Midbrain (tissue), 1 donor: ENCODE data around the gene CA11.
A peak's percentile ranks its signal among the peaks of the same experiment; 100 is the strongest.

Source experiments
- DNase-seq: peaks from one replicate; lab custom pipeline; 2025; lab: John Stamatoyannopoulos, UW

The CA11 gene

DNA sequence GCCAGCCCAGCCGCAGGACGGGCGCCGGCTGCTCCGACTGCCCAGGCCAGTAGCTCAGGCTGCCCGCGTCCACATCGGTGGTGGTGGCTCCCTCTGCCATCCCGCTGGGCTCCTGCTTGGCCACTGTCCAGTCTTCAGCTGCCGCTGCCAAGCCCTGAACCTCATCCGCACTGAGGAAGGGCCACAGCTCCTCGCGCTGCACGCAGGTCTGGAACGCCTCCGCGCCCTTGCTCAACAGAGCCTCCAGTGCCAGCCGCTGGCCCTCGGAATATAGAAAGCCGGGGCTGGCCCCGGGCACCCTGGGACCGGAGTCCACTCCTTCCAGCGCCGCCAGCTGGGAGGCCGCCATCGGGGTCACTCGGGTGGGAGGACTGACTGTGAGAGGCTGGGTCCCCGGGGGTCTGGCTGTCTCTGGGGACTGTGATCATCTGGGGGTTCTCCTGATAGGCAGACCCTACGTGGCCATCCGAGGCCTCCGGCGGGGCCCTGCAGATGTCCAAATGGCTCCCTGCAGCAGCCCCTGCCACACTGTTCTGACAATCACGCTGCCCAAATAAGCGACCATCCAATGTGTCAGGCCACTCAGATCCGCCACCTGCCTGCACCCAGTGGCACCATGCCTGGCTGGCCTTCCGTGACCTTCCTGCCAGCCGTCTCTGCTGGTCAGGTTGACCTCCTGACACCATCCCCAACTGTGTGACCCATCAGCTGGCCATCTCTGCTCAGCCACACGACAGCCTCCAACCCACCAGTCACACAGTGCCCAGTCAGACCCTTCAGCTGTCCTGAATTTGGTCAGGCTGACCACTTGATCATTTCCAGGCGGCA lies 32.7 kb downstream of the CA11 start:
- peak; percentile 42 for DNase-seq

DNA sequence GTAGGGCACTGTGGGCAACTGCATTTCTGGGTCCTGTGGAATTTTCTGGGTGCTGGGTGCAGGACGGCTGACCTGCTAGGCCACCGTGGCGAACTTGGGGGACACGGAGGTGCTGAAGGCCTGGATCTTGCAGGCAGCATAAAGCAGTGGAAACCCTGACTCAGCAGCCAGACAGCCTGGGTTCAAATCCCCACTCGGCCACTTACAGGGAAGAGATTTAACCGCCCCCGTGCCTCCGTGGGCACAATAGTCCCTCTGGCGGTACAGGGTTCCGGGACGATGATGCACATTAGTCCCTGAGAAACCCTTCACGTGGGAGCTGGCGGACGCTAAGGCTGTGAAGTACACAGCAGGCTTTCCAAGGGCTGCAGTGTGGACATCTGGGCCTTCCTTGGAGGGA lies 34.1 kb downstream of the CA11 start:
- no peak for DNase-seq

DNA sequence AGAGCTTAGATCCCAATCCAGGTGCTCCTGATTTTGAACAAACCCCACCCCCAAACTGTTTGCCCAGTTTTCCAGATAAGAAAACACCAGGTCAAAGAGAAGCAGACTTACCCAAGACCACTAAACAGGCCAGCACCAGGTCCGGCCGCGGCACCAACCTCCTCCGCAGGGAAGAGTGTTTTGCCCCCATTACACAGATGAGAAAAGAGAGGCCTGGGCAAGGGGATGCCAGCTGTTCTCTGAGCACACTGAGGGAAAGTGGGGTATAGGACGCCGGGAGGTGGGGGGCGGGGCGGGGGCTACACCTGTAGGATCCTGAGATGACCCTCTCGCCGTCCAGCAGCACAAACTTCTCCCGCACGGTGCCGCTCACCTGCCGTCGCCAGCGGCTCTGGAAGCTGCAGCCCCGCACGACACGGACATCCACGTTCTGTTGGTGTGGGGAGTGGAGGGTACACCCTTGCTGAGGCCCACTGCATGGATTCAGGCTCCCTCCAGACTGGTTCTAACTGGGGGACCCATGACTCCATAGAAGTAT lies 36.3 kb downstream of the CA11 start:
- DNase-seq, result no peak

DNA sequence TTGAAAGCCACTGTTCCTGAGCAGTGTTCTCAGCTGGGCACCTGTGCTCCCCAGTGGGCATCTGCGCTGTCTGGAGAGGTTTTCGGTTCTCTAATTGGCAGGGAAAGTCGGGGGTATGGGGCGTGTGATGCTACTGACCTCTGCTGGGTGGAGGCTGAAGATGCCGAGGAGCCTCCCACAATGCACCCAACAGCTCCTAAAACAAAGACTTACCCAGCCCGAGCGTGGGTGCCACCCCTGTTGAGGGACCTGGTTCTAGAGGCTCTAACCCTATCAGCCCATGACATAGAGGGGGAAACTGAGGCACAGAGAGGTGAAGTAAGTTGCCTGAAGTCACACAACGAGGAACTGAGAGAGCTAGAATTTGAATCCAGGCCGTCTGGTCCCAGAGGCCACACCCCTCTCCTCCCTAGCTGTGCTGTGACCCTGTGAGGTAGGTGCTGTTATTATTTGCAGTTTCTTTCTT lies 37.2 kb downstream of the CA11 start:
- DNase-seq, result peak; percentile 28

DNA sequence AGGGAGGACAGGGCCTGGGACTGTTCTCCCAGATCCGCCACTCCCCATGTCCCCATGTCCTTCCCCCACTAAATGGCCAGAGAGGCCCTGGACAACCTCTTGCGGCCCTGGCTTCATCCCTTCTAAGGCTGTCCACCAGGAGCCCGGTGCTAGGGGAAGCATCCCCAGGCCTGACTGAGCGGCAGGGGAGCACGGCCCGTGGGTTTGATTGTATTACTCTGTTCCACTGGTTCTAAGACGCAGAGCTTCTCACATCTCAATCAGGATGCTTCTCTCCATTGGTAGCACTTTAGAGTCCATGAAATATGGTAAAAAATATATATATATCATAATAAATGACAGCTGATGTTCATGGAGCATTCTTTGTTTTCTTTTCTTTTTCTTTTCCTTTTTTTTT lies 38.6 kb downstream of the CA11 start:
- DNase-seq, result no peak

DNA sequence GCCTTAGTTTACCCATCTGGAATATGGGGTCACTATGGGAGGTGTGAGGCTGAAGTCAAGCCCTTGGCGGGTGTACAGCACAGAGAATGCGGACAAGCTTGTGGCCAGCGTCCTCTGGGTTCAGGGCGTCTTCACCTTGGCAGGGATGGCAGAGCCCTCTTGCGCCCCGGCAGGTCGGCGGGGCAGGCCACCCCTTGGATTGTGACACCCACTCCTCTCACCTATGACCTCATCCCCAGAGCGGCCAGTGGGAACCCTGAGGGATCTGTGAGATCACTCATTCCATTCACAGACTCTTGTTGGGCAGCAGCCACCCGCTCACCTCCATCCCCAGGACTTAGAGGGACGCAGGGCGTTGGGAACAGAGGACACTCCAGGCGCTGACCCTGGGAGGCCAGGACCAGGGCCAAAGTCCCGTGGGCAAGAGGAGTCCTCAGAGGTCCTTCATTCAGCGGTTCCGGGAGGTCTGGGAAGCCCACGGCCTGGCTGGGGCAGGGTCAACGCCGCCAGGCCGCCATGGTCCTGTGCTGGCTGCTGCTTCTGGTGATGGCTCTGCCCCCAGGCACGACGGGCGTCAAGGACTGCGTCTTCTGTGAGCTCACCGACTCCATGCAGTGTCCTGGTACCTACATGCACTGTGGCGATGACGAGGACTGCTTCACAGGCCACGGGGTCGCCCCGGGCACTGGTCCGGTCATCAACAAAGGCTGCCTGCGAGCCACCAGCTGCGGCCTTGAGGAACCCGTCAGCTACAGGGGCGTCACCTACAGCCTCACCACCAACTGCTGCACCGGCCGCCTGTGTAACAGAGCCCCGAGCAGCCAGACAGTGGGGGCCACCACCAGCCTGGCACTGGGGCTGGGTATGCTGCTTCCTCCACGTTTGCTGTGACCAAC lies 39.3 kb downstream of the CA11 start, which contains the start of gene SPACA4:
TSS of gene SPACA4 (plus strand) at position 280 of the 896 bp plus-strand sequence. CDS start at position 517, 237 bp downstream.
- DNase-seq, result no peak

DNA sequence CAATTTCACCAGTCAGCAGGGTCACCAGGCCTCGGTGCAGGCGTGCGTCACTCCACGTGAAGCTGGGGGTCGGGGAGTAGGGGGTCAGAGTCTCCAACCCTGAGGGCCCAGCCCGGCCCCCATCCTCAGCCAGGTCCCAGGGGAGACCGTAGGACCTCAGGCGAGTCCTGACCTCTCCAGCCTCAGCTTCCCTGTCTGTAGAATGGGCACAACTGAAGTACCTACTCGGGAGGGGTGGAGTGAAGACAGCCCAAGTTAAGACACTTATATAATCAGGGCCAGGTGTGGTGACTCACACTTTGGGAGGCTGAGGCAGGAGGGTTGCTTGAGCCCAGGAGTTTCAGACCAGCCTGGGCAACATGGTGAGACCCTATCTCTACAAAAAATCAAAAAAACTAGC lies 42.1 kb downstream of the CA11 start:
- DNase-seq, result no peak

DNA sequence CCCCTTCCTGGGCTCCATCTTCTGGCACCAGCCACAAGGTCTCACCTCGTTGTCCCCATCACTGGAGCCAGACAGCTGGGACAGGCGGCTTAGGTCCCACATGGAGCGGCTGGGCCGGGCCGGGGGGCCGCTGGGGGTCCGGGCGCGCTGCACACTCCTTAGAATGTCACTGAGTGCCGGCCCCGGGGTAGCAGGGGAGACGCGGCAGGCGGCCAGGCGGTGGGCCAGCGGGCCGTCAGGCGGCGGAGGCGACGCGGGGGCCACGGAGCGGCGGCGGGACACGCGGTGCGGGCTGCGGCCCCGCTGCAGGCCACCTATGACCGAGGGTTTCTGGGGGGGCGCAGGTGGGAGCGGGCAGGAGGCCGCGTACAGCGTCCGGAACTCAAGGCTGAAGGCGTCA lies 42.5 kb downstream of the CA11 start:
- no peak for DNase-seq

DNA sequence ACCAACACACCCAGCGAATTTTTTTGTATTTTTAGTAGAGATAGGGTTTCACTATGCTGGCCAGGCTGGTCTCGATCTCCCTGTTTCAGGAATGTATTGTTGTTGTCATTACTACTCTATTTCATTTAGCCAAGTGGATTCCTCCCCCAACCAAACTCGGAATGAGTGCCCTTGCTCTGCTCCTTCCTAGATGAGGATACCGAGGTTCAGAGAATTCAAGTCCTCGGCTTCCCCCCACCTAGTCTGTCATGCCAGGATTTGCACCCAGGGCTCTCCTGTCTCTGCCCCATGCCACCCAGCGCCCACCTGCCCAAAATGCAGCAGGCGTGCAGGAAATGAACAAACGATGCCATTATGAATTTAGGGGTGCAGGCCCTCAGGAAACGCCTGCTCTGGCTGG lies 43.0 kb downstream of the CA11 start:
- no peak for DNase-seq

DNA sequence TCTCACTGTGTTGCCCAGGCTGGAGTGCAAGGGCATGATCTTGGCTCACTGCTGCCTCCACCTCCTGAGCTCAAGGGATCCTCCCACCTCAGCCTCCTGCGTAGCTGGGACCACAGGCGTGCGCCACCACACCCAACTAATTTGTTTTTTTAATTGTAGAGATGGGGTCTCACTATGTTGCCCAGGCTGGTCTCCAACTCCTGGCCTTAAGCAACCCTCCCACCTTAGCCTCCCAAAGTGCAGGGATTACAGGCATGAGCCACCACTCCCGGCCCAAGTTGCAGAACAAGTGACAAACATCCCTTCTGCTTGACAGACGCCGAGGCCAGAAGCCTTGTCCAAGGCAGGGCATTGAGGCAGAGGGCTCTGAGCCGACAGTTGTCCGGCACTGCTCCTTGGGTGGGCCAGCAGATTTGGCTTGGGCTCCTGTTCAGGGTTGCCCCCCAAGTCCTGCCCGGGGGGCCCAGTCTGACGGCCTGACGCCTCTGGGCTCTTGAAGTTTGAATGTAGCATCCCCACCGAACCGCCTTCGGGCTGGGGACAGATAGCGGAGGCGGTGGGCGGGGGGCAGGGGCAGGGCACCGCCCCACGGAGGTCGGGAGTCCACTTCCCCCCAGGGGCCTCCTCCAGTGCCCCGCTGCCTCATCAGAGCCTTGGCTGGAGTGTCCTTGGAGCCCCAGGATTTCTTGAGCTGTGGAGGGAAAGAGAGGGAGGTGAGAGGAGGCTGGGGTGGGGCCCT lies 45.1 kb downstream of the CA11 start:
- DNase-seq, result no peak

DNA sequence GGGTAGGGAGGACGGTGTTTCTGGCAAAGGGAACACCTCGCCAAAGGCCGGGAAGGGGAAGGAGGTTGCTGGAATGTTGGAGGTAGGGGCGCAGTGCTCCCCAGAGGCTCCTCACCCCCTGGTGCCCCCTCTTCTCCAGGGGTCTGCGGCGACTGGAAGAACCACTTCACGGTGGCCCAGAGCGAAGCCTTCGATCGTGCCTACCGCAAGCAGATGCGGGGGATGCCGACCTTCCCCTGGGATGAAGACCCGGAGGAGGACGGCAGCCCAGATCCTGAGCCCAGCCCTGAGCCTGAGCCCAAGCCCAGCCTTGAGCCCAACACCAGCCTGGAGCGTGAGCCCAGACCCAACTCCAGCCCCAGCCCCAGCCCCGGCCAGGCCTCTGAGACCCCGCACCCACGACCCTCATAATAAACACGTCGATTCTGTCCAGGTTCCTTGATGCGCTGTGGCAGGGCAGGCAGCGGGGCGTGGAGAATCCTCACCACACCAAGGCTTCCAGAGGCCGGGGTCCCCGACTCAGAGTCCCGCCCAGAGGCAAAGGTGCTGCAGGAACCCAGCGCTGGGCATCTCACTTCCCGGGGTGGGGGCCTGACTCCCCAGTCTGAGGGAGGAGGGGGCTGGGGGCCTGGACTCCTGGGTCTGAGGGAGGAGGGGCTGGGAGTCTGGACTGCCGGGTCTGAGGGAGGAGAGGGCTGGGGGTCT lies 46.8 kb downstream of the CA11 start:
- DNase-seq, result no peak

DNA sequence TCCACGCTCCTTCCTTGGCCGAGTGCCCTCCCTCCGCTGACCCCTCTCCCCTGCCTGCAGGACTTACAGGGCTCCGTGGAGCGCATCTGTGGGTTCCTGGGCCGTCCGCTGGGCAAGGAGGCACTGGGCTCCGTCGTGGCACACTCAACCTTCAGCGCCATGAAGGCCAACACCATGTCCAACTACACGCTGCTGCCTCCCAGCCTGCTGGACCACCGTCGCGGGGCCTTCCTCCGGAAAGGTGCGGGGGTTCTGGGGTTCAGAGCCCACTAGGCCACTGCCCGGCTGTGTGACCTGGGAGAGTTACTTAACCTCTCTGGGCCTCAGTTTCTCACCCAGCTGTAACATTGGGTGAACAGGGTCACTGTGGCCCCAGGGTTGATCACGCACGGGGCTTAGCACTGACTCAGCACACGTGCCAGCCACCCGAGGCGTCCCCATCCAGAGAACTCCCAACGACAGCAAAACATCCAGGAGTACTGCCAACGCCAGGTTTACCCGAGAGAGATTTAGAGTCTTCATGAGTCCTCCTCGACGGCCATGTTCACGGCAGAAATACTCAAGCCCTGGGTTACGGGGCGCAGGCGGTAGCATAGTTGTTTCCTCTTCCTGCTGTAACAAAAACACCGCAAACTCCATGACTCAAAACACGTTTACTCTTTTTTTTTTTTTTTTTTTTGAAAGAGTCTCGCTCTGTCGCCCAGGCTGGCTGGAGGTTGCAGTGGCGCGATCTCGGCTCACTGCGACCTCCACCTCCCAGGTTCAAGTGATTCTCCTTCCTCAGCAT lies 49.1 kb downstream of the CA11 start:
- DNase-seq, result no peak

DNA sequence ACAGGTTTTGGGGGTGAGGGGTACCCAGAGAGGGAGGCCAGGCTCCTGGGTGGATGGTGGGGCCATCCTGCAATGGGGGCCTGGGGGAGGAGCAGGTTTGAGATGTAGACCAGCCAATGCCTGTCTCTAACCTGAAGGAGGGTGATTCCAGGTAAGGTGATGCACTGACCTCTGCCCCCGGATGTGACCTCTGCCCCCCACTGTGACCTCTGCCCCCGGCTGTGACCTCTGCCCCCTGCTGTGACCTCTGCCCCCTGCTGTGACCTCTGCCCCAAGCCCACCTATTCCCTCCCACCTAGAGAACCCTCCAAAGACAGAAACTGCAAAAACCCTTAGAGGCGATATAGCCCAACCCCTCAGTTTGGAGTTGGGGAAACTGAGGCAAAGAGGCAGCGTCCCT lies 49.8 kb downstream of the CA11 start:
- no peak for DNase-seq

DNA sequence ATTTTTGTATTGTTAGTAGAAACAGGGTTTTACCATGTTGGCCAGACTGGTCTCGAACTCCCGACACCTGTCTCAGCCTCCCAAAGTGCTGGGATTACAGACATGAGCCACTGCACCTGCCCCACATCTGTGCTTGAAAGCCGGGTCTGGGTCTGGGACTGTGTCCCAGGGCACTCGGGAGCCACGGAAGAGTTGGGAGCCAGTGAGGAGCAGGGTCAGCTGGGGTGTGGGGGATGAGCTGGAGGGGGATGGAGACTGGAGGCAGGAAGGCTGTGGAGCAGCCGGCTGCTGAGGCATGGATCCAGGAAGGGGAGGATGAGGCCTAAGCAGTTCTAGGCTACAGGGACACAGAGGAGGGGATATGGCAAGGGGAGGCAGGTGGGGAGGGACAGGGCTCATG lies 50.2 kb downstream of the CA11 start:
- no peak for DNase-seq

DNA sequence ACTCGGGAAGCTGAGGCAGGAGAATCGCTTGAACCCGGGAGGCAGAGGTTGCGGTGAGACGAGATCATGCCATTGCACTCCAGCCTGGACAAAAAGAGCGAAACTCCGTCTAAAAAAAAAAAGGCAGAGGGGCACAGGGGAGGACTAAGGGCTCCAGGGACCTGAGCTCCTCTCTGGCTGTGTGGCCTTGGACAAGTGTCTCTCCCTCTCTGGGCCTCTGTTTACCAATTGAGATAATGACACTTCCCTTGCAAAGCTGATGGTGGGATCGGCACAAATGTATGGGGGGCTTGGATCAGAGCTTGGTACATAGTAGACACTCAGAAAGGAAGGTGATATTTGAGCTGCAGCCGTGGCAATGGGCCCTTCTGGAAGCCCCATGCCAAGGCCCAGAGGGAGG lies 50.8 kb downstream of the CA11 start:
- DNase-seq, result no peak

DNA sequence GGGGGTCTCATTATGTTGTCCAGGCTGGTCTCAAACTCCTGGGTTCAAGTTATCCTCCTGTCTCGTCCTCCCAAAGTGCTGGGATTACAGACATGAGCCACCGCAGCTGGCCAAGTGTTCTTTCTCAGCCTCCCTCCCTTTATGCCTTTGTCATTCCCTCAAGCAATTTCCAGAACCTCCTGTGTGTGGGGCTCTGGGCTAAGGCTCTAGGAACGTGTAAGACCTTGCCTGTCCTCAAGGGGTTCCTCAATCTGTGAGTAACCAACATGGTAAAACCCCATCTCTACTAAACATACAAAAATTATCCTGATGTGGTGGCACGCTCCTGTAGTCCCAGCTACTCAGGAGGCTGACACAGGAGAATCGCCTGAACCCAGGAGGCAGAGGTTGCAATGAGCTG lies 55.0 kb downstream of the CA11 start:
- DNase-seq, result no peak

DNA sequence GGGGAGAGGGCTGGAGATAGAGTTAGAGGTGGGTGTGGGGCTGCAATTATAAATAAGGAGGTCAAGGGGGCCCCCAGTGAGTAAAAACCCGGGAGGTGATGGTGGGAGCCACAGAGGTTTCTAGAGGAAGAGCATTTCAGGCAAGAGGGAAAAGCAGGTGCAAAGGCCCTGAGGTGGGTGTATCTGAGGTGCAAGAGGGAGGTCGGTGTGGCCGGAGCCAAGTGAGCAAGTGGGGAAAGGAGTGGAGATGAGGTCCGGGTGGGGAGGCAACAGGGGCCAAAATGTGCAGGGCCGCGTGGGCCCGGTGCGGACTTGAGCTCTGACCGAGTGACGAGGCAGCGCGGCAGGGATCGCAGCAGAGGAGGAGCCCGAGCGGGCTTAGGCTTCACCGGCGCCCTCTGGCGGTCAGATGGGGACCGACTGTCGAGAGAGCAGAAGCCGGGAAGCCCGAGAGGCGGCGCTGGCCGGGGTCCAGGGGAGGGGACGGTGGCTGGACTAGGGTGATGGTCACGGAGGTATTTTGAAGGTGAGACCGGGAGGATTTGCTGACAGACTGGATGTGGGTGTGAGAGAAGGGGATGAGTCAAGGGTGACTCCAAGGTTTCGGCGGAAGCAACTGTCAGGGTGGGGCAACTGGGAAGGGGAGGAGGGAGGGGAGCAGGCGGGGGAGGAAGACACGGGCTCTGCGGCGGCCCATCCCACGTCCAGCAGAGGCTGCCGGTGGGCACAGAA lies 57.2 kb downstream of the CA11 start:
- peak; percentile 75 for DNase-seq
